Loucy (cell line): Measurements from ENCODE around the gene MAP7D3.
"Not testable (repeated sequence)": the region's sequence is repeated elsewhere in the genome, so short reads cannot be mapped to it uniquely, and the experiment has no call there.

ENCODE experiments used
- H2AFZ ChIP-seq: fragments of 200-600 bp; sonication (generic); 2 replicates; pipeline ENCODE4 v1.6.0; 2016; ENCODE audit warnings: antibody characterized with exemption, mild to moderate bottlenecking, low read length, moderate library complexity
- H3F3A ChIP-seq: fragments of 200-600 bp; 2 replicates; pipeline ENCODE4 v1.6.0; 2016; ENCODE audit warnings: antibody characterized with exemption, low read depth, mild to moderate bottlenecking
- H3K27me3 ChIP-seq: fragments of 200-600 bp; sonication (generic); 2 replicates; pipeline ENCODE4 v1.6.1; 2014; ENCODE audit warnings: low read length, mild to moderate bottlenecking; ENCODE audit not compliant: insufficient read depth, poor library complexity, severe bottlenecking
- H3K36me3 ChIP-seq: fragments of 200-600 bp; sonication (generic); 2 replicates; pipeline ENCODE4 v1.6.1; 2016; ENCODE audit warnings: low read length; ENCODE audit not compliant: insufficient read depth
- H3K4me1 ChIP-seq: fragments of 200-600 bp; sonication (generic); 2 replicates; pipeline ENCODE4 v1.5.1; 2014; ENCODE audit warnings: low read length, mild to moderate bottlenecking; ENCODE audit not compliant: insufficient read depth, poor library complexity, severe bottlenecking
- H3K4me2 ChIP-seq: fragments of 200-600 bp; sonication (generic); 2 replicates; pipeline ENCODE4 v1.6.0; 2014; ENCODE audit warnings: antibody characterized with exemption, low read length, low read depth, mild to moderate bottlenecking; ENCODE audit not compliant: poor library complexity, severe bottlenecking
- H3K4me3 ChIP-seq: fragments of 200-600 bp; sonication (generic); 2 replicates; pipeline ENCODE4 v1.5.1; 2014; ENCODE audit warnings: low read length, mild to moderate bottlenecking, mixed read lengths; ENCODE audit not compliant: poor library complexity, severe bottlenecking
- H3K79me2 ChIP-seq: fragments of 200-600 bp; sonication (generic); 2 replicates; pipeline ENCODE4 v1.6.1; 2014; ENCODE audit warnings: low read length; ENCODE audit not compliant: insufficient read depth
- H3K9ac ChIP-seq: fragments of 200-600 bp; sonication (generic); 2 replicates; pipeline ENCODE4 v1.6.0; 2014; ENCODE audit warnings: mild to moderate bottlenecking, low read depth, low read length, moderate library complexity; ENCODE audit not compliant: poor library complexity, severe bottlenecking
- H3K9me2 ChIP-seq: fragments of 200-600 bp; sonication (generic); replicated peaks from 2 replicates; pipeline ENCODE4 v1.6.1; 2016; ENCODE audit warnings: low read depth, low read length, mixed read lengths
- H3K9me3 ChIP-seq: fragments of 200-600 bp; sonication (generic); 2 replicates; pipeline ENCODE4 v1.6.1; 2014; ENCODE audit warnings: mild to moderate bottlenecking, antibody characterized with exemption, low read length, low read depth; ENCODE audit not compliant: insufficient read depth
- H4K20me1 ChIP-seq: fragments of 200-600 bp; sonication (generic); 2 replicates; pipeline ENCODE4 v1.6.0; 2014; ENCODE audit warnings: antibody characterized with exemption, low read length, mild to moderate bottlenecking; ENCODE audit not compliant: insufficient read depth, poor library complexity, severe bottlenecking
- CTCF ChIP-seq: fragments of 200-600 bp; sonication (generic); conservative IDR thresholded peaks from 2 replicates; pipeline ENCODE4 v1.5.1; 2014; ENCODE audit warnings: mild to moderate bottlenecking, antibody characterized with exemption, low read length
- EZH2phosphoT487 ChIP-seq: fragments of 200-600 bp; IDR thresholded peaks from 2 replicates; pipeline ENCODE4 v1.6.1; 2018; ENCODE audit warnings: antibody characterized with exemption, mild to moderate bottlenecking, moderate library complexity, borderline replicate concordance

Gene MAP7D3

DNA sequence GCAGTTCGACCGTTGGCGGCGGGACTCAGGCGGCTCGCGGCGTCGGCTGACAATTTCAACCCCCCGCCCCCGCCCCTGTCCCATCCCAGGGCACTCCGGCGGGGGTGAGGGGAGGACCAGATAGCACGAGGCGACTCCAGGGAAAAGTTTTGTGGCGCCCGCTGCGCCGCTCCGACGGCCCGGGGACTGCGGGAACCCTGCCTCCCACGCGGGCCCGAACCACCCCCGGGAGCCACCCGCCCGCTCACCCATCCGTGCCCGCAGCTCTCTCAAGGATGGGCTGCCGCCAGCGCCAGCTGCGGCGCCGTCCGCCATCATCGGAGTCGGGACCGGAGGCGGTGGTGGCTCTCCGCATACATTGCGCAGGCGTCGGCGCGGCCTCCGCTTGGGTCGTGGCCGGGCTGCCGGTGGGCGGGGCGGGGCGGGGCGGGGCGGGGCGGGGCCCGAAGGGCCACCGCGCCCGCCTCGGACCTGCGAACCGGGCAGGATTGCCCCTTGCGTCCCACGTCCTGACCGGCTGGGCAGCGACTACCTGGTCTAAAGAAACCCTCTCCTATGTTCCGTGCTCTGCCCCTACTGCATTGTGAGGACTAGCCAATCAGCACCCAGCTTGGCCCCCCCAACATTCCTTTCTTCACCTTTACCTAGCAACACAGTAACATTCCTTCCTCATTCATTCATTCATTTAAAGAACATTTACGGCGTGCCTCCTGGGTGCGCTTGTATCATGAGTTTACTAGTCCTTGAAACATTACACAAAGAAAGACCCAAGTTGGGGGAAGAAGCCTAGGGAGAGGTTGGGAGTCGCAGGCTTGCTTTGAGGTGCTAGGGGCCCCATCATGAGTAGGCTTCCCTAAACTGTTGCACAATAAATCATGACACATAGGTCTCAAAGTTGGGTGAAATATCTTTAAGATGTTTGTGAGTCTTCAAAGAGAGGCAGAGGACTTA is at the start of gene MAP7D3:
MAP7D3 (minus strand) TSS at position 360 of the 951 bp plus-strand sequence; CDS start at position 318, 42 bp downstream.
- peaks cover 29% of the 10 kb centered on the region for H3K79me2 ChIP-seq

DNA sequence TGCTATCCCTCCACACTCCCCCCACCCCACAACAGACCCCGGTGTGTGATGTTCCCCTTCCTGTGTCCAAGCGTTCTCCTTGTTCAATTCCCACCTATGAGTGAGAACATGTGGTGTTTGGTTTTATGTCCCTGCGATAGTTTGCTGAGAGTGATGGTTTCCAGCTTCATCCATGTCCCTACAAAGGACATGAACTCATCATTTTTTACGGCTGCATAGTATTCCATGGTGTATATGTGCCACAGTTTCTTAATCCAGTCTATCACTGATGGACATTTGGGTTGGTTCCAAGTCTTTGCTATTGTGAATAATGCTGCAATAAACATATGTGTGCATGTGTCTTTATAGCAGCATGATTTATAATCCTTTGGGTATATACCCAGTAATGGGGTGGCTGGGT is 49.5 kb upstream of the MAP7D3 start, which contains the start of gene ADGRG4:
ADGRG4 (plus strand) TSS at position 243 of the 400 bp plus-strand sequence. CDS start 7,815 bp downstream, outside the sequence.
- H3K4me1 ChIP-seq, H3K9ac ChIP-seq, H3K9me2 ChIP-seq, H2AFZ ChIP-seq, H3F3A ChIP-seq, H3K4me3 ChIP-seq, H3K36me3 ChIP-seq, H3K4me2 ChIP-seq, H3K9me3 ChIP-seq, H3K27me3 ChIP-seq, H3K79me2 ChIP-seq, H4K20me1 ChIP-seq: not testable (repeated sequence)

More for the DNA sequence above, at the start of gene MAP7D3:
- Histone ChIP-seq H3K4me3 (peak within 1 kb of the TSS; percentile 91), H2AFZ (peak within 1 kb of the TSS; percentile 84), H3K9me3 (no peaks in the 10 kb centered on the region), H3K9ac (peak within 1 kb of the TSS; percentile 88), H4K20me1 (peaks cover 7% of the 10 kb centered on the region), H3K9me2 (no peaks in the 10 kb centered on the region), H3K4me1 (peaks cover 22% of the 10 kb centered on the region), H3K4me2 (peak within 1 kb of the TSS; percentile 95), H3K27me3 (no peaks in the 10 kb centered on the region), H3F3A (no peaks in the 10 kb centered on the region), H3K36me3 (no peaks in the 10 kb centered on the region)
- no peak for TF ChIP-seq CTCF
- TF ChIP-seq EZH2phosphoT487: no peak

- TF ChIP-seq CTCF (no peak), EZH2phosphoT487 (no peak)
- no peak overlapping the region for H3K9ac ChIP-seq
Observed at GRCh38 chrX:136295380-136295779, 44.2 kb upstream of the MAP7D3 start.

More at GRCh38 chrX:136295380-136295779, 44.2 kb upstream of the MAP7D3 start:
- no peaks in the 10 kb centered on the region for H3K27me3 ChIP-seq
- H3K4me3 ChIP-seq: no peak overlapping the region
- H3K4me2 ChIP-seq: no peak overlapping the region
- no peaks in the 10 kb centered on the region for H3K9me2 ChIP-seq
- no peaks in the 10 kb centered on the region for H4K20me1 ChIP-seq
- H3F3A ChIP-seq: no peaks in the 10 kb centered on the region
- no peak overlapping the region for H2AFZ ChIP-seq
- no peaks in the 10 kb centered on the region for H3K79me2 ChIP-seq
- no peaks in the 10 kb centered on the region for H3K36me3 ChIP-seq
- H3K4me1 ChIP-seq: no peaks in the 10 kb centered on the region
- H3K9me3 ChIP-seq: no peaks in the 10 kb centered on the region
